ENCODE data around the gene ARRDC1.
"Not testable (repeated sequence)": the region's sequence is repeated elsewhere in the genome, so short reads cannot be mapped to it uniquely, and the experiment has no call there.

ARRDC1 gene

DNA sequence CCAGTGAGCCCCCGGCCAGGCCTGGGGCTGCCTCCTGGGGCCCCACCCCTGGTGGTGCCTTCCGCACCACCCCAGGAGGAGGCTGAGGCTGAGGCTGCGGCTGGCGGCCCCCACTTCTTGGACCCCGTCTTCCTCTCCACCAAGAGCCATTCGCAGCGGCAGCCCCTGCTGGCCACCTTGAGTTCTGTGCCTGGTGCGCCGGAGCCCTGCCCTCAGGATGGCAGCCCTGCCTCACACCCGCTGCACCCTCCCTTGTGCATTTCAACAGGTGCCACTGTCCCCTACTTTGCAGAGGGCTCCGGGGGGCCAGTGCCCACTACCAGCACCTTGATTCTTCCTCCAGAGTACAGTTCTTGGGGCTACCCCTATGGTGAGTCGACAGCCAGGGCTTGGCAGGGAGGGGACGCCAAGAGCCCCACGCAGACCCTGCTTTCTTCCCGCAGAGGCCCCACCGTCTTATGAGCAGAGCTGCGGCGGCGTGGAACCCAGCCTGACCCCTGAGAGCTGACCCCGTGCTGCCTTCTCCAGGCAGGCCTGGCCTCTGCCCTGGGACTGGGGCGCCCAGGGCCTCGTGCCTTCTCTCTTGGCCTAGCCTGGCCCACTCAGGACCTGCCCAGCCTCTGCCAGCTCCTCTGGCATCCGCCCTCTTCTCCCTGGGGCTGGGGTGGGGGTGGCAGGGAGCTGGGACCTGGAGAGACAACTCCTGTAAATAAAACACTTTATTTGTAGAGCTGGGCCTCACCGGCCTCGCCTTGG, 9.3 kb downstream of the ARRDC1 start:
- DNase-seq, result no peak

DNA sequence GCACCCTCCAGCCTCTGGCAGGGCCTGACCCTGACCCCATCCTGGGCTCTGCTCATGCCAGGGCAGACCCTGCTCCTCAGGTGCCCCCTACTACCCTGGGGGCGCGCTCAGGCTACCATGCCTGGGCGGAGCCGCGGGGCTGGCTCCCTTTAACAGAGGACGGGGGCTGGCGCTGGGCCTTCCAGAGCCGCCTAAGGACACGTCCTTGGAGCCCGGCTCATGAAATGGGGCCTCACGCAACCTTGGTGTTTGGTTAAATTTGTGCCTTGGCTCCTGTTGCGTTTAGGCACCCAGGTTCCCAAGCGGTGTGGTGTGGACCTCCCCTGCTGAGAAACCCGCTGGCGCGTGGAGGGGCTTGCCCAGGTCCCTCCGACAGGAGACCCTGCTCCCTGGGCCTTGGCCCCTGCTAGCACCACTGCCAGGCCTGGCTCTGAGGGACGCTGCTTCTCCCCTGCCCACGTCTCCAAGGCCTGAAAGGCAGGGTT, 9.9 kb downstream of the ARRDC1 start:
- no peak for DNase-seq

DNA sequence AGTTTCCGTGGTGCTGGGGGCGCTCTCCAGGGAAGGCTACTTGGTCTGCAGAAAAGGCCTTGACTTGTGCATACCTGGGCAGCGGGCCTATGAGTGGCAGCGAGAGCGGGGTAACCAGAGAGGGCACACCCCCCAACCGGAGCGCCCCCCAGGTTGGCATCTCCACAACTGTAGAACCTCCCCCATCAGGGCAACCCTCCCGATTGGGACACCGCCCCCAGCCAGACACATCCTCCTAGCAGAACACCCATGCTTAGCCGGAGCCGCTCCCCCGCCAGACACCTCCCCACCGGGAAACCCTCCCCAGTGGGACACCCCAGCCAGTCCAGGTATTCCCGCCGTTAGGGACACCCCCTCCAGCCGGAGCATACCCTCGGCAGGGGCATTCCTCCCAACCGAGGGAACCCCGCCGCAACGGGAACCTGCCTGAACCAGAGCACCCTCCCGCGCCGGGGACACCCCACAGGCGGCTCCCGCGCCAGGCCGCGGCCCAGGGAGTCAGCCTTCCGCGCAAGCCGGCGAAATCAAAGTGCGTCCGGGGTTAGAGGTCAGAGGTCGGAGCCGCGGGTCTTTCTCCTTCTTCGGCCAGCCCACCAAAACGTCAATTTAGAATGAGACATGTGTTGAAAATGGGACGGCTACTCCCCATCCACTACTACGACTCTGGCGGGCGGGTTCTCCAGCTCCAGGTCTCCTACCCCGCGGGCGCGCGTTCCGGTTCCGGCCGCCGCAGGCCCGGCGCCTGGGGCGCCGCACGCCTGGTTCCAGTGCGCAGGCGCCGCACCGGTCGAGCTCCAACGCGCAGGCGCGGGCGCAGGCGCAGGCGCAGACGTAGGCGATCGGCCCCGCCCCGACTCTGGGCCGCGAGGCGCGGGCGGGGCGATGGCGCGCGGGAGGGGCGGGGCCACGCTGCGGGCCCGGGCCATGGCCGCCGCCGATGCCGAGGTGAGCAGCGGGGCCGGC, 12.9 kb downstream of the ARRDC1 start, which contains the start of gene EHMT1:
EHMT1 (plus strand) TSS at position 901 of the 963 bp plus-strand sequence; CDS start at position 925, 24 bp downstream.
- DNase-seq, result peak; percentile 78

DNA sequence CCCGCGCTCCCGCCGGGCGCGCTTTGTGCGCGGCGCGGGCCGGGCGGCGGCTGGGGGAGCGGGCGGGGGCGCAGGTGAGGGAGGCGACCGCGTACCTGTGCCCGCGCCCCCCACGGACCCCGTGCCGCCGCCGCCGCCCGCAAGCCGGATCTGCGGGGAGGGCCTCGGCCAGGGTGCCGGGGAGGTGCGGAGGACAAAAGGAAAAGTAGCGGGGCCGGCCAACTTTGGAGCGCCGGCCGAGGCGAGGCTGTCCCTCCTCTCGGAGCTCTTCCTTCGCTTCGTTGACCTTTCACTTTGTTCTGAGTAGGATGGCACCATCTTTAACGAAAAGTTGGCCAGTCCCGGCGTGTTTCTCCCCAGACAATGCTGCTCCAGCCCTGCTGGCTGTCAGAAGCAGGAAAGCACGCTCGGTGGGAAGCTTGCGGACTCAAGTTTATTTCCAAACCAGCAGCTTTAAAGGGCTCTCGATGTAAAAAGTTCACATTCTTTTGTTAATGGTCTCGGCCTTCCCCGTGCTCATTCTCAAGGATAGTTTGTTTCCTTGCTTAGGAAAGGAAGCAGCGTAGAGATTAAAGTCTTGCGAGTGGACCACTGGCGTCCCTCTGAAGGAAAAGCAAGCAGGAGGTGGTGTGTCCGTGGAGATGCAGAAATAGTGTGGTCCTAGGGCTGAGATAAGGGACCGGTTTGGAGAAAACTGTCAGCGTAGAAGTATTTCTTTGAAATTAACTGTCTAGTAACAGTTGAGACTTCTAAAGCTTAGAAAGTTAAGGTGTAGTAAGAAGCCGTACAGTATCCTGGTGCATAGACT, 14.0 kb downstream of the ARRDC1 start:
- no peak for DNase-seq

DNA sequence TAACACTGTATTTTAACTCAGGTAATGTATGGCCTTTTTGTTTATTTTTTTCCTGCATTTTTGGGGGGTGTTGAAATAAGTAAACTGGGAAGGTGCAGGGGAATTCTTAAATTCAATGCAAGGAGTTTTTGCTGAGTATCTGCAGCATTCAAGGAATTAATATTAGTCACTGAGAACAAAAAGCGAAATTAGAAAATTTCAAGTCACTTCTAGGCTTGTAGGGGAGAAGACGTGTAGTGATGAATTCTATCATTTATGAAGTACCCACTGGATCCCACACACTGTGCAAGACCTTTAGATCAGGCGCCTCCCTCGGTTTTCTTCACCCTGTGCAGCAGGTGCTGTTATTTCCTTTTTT, 14.5 kb downstream of the ARRDC1 start:
- DNase-seq, result no peak

DNA sequence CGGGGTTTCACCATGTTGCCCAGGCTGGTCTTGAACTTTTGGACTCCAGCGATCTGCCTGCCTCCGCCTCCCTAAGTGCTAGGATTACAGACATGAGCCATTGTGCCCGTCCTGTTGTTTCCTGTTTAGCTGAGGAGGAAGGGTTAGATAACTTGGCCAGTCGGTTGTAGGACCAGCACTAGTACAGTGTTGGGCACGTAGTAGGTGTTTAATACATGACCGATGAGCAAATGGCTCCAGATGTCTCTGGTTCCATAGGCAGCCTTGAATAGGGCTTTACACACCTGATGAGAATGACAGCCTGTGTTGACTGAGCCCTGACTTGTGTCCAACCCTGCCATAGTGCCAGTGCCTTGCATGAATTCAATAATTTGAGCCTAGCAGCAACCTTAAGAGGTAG, 15.1 kb downstream of the ARRDC1 start:
- no peak for DNase-seq

DNA sequence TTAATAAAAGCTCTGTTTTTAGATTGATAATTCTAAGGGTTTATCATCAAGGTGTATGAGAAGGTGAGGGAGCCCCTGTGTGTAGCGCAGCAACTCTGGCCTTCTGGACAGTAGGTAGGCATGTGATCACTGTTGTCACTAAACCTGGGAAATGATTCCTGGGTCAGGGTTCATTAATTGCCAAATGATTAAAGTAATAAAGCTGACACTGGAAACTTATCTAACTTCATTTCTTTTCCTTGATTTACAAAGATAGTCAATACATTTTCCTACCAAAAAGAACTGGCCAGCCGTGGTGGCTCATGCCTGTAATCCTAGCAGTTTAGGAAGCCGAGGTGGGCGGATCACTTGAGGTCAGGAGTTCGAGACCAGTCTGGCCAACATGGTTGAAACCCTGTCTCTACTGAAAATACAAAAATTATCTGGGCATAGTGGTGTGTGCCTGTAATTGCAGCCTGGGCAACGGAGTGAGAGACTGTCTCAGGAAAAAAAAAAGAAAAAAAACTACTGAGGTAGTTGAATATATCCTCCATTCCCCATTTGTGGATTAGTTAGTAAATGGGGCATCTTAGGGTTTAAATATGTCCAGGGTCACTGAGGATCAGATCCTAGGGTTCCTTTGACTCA, 15.8 kb downstream of the ARRDC1 start:
- no peak for DNase-seq

DNA sequence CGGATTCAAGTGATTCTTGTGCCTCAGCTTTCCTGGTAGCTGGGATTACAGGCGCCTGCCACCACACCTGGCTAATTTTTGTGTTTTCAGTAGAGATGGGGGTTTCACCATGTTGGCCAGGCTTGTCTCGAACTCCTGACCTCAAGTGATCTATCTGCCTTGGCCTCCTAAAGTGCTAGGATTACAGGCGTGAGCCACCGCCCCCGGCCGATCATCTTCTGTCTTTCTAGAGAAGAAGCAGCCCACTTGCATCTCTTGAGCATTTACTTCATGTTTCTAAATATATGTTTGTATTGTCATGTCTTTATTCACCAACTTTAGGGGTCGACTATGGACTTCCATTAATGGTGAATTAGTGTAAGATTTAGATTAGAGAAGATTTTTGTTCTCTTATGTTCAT, 16.7 kb downstream of the ARRDC1 start:
- not testable (repeated sequence) for DNase-seq

DNA sequence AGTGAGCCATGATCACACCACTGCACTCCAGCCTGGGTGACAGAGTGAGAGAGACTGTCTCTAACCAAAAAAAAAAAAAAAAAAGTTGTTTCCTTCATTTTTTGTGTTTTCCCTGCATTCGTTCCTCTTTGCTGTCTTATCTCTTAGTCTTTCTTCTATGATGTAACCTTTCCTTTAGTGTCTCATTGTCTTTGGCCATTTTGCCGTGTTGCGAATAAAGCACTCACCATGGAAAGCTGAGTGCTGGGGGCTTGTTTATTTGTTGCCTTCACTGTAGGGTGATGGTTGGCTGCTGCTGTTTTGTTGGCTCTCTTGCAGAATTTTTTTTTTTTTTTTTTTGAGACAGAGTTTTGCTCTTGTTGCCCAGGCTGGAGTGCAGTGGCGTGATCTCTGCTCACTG, 21.0 kb downstream of the ARRDC1 start:
- no peak for DNase-seq

DNA sequence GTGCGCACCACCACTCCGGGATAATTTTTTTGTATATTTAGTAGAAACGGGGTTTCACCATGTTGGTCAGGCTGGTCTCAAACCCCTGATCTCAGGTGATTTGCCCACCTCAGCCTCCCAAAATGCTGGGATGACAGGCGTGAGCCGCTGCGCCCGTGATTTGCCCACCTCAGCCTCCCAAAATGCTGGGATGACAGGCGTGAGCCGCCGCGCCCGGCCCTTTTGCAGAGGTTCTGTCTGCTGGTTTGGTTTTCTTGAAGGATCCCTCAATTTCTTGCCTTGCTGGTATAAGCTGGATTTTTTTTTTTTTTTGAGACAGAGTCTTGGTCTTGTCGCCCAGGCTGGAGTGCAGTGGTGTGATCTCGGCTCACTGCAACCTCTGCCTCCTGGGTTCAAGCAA, 21.9 kb downstream of the ARRDC1 start:
- DNase-seq, result not testable (repeated sequence)

DNA sequence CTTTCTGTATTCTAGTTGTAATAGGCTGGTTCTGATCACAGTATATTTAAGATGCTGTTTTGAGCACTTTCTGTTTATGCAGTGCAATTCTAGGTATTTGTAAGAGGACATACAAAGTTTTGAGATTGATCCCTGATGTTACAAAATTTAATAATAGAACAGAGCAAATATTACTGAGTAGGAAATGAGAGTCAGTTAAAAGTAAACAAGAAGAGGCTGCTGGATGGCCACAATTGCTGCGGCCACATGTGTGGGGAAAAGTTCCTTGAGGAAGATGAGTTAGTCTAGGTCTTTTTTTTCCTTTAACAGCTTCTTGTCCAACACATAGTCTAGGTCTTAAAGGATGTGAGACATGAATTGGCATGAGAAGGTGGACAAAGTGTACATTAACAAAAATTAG, 24.6 kb downstream of the ARRDC1 start:
- DNase-seq, result no peak

DNA sequence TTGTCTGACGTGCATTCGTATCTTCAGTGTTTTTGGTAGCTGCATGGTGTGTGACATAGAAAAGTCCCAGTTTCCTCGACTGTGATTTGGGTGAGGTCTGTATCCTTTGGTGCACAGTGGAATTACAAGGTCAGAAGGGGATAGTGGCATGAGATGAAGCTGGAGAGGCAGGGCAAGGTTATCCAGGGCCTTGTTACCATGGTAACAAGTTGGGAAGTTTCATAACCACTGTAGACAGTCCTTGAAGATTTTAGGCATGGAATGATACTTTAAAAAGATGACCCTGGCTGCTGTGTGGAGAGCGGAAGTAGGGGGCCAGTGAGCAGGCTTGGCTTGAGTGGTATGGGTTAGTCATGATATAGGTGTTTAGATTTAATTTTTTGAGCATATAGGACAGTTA, 25.2 kb downstream of the ARRDC1 start:
- no peak for DNase-seq

DNA sequence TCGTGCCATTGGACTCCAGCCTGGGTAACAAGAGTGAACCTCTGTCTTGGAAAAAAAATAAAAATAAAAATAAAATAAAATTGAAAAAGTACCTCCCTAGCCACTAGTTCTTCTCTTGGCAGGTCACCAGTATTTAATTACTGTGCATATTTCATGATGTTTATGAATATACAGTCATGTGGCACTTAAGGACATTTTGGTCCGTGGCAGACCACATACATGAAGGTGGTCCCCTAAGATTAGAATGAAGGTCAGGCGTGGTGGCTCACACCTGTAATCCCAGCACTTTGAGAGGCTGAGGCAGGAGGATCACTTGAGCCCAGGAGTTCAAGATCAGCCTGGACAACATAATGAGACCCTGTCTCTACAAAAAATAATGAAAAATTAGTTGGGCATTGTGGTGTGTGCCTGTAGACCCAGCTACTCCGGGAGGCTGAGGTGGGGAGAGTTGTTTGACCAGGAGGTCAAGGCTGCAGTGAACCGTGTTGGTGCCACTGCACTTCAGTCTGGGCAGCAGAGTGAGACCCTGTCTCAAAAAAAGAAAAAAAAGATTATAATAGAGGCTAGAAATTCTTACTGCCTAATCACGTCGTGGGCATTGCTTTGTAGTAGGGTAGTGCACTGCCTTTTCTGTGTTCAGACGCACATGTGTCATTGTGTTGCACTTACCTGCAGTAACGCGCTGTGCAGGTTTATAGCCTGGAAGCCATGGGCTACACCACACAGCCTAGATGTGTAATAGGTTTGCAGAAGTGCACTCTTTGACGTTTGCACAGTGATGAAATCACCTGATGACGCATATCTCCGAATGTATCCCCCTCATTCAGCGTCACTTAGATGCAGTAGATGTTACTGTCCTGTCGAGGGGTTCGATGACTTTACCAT, 26.1 kb downstream of the ARRDC1 start:
- DNase-seq, result no peak

DNA sequence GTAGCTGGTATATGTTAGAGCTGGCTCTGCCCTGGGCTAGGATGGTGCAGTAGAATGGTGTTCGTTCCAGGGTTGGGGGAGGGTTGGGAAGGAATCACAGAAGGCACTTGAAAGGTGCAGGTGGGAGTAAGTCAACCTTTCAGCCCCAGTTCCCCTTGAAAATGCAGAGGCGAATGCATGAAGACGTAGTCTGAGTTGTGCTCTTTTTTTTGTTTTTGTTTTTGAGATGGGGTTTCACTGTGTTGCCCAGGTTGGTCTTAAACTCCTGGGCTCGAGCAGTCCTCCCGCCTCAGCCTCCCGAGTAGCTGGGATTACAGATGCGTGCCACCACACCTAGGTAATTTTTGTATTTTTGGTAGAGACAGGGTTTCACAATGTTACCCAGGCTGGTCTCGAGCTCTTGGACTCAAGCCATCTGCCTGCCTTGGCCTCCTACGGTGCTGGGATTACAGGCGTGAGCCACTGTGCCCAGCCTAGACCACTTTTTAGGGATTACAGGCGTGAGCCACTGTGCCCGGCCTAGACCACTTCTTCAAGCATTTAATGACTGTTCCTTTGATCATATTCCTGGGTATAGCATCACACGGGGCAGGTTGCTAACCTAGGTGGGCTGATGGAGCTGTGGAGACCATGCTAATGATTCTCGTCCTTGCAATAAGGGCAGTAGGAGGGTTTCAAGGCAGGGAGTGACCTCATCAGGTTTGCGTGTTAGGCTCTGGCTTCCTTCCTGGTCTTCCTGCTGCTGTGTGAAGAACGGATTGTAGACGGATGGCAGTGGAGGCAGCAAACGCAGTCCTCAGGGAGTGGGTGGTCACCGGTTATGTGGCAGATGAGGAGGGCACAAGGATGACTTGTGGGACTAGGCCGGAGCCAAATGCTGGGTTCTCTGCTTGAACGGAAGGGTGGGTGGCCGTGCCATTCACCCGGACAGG, 27.0 kb downstream of the ARRDC1 start:
- no peak for DNase-seq

DNA sequence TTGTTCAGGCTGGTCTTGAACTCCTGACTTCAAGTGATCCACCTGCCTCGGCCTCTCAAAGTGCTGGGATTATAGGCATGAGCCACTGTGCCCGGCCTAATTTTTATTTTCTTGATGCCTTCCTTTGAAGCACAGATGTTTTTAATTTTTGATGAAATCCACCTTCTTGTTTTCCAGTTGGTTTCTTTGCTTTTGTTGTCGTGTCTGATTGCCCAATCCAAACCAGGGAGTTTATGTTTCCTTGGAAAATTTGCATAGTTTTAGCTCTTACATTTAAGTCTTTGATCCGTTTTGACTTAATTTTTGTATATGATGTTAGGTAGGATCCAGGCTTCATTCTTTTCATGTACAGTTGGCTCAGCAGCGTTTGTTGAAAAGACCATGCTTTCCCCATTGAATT, 28.5 kb downstream of the ARRDC1 start:
- DNase-seq, result no peak

DNA sequence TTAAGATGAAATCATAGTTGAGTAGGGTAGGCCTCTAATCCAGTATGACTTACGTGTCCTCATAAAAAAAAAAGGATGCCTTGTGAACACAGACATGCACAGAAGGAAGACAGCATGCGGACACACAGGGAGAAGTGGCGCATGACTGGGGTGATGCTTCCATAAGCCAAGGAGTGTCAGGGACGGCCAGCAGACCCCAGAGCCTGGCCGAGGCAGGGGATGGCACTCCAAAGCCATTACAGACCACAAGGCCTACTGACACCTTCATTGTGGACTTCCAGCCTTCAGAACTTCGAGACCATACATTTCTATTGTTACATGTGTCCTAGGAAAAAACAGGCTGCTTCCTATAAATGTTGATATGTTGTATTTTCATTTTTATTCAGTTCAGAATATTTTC, 33.2 kb downstream of the ARRDC1 start:
- DNase-seq, result no peak

DNA sequence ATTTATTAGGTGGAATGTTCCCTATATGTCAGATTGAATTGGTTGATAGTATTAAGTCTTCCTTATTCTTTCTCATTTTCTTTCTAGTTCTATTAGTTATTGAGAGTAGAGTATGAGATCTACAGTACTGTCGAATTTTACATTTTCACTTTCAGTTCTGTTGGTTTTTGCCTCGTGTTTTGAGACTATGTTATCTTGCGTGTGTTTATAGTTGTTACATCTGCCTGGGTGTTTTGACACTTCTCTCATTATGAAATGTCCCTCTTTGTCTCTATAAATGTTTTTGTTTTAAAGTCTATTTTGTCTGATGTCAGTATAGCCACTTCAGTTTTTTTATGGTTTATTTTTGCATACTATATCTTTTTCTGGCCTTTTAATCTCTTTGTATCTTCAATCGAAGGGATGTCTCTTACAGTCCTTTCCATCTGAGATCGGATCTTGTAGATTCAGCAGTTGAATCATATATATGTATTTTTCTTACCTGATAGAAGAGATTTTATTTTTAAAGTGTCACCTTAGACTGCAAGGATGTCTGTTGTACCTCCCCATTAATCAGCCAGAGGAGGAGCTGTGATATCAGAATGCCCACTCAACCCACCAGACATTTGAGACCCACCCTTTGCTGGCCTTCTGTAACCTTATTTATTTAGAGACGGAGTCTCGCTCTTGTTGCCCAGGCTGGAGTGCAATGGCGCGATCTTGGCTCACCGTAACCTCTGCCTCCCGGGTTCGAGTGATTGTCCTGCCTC, 34.0 kb downstream of the ARRDC1 start:
- no peak for DNase-seq

DNA sequence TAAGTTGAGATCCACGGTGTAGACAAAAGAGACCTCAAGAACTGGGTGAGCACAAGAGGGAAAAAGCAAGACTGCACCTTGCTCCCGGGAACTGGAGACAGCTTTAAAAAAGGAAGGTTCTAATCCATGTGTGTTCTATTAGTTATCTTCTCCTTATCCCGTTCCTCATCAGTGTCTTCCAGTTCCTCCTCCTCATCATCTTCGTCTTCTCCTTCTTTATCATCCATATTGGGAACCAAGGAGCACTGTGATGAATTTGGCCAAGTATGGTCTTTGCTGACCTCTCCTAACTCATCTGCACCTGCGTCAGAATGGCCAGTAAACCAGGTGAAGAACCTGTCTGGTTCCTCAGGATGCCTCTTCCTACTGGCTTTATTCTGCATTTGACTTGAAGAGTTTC, 35.4 kb downstream of the ARRDC1 start:
- no peak for DNase-seq

DNA sequence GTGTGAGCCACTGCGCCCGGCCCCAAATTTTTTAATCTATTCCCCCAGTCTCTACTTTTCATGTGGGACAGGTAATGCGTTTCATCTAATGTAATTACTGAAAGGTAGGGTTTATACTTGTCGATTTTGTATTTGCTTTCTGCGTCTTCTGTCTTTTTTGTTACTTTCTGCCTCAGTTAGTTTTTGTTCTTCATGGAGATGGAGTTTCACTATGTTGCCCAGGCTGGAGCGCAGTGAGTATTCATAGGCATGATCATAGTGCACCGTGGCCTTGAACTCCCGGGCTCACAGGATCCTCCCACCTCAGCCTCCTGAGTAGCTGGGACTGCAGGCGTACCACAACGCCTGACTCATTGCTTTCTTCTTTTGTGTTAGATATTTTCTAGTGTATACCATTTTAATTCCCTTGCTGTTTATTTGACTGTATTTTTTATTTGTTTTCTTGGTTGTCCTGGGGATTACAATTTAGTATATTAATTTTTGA, 36.7 kb downstream of the ARRDC1 start:
- DNase-seq, result no peak

All from NCI-H748 treated with DMSO at 0.1 percent for 48 hours (cell line).